ENCODE results near the gene CACNA1C.

Gene CACNA1C

GRCh38 chr12:2528001-2528400 is 475.2 kb downstream of the CACNA1C start:
- no peak for DNase-seq (ENCODE audit: low read depth)

GRCh38 chr12:2529807-2530206 is 477.0 kb downstream of the CACNA1C start:
- DNase-seq (ENCODE audit: low read depth), result no peak

- no peak for DNase-seq (ENCODE audit: low read depth)
Observed at GRCh38 chr12:2531371-2531770, 478.6 kb downstream of the CACNA1C start.

DNA sequence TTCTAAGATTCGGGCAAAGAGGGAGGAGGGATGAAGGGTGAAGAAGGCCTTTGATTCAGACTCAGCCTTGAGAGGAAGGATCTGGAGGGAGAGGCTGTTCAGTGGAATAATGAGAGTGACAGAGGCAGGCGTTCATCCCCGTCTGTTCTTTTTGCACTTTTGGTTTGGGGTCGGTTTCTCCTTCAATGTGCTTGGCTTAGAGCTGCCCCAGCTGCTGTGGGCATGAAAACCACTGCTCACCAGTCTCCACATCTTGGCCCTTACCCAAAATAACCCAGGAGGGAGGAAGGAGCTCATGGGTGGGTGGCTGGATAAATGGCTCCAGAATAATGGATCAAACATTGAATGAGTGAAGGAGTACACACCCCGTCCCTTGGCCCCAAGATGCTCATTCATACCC is 480.2 kb downstream of the CACNA1C start:
- no peak for DNase-seq (ENCODE audit: low read depth)

GRCh38 chr12:2535583-2536204 is 482.9 kb downstream of the CACNA1C start:
- DNase-seq (ENCODE audit: low read depth), result no peak

DNA sequence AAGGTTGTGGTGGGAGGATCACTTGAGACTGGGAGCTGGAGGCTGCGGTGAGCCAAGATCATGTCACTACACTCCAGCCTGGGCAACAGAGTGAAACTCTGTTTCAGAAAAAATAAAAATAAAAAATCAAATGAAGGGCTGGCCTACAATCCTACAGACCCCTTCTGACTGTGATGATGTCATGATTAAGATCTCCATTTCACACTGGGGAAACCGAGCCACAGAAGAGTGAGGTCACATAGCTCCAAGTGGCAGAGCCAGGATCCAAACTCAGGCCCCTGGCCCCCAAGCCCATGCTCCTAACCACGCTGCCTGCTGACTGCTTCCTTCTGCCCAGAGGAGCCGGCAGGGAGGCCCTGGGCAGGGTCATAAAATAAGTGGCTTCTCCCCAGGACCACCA is 483.9 kb downstream of the CACNA1C start:
- DNase-seq (ENCODE audit: low read depth), result no peak

- no peak for DNase-seq (ENCODE audit: low read depth)
Observed at GRCh38 chr12:2537868-2538541, 485.2 kb downstream of the CACNA1C start.

DNA sequence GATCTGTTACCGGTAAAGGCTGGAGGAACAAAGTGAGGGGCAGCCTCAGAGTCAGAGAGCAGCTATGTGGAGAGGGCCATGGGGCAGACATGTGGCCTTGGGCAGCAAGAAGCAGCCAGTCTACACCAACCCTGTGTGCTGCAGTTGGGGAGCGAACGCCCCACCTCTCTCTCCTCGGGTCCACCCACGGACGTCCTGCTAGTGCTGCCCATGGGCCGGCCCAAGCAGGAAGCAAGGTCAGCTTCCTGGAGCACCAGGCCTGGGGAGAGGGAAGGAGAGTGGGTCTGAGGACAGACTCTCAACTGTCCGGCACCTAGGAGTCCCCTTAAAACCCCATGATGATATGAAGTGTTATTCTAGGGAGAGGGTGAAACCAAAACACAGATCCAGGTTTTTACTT is 487.2 kb downstream of the CACNA1C start:
- no peak for DNase-seq (ENCODE audit: low read depth)

DNA sequence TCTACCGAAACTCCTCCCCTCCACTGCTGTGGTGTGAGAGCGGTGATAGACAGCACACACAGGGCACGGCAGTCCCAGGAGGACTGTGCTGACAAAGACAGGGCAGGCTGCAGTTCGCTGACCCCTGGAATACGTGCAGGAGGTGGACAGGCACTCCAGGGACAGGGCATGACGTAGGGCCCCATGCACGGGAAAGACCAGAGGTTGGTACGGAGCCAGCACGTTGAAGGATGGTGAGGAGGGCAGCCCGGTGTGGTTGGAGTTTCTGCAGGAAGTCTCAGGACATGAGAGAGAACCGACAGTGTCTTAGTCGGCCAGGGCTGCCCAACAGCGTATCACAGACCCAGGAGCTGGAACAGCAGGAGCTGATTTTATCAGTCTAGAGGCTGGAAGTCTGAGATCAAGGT is 487.8 kb downstream of the CACNA1C start:
- DNase-seq (ENCODE audit: low read depth), result no peak

DNA sequence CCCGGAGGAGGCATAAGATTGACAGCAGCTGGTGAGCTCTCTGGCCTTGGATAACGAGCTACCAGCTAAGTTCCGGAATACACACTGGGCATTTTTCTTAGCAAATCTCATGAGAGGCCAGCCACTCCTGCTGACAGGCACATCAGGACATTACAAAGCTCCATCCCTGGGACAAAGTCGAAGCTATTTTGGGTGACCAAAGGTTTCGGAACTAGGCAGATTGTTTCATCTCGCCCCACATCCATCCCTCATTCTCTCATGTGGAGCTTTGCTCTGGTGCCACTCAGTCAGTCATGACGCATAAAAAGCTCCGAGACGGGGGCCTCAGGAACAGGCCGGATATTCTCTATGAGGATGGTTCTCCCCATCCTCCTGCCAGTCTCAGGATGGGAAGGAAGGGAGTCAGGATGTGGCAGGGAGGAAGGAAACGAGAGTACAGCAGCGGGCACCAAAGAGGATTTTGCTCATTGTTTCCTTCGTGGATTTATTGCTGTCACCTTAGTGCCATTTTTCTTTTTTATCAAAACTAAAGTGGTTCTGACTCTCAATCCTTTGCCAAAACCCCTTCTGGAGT is 488.9 kb downstream of the CACNA1C start:
- no peak for DNase-seq (ENCODE audit: low read depth)

DNA sequence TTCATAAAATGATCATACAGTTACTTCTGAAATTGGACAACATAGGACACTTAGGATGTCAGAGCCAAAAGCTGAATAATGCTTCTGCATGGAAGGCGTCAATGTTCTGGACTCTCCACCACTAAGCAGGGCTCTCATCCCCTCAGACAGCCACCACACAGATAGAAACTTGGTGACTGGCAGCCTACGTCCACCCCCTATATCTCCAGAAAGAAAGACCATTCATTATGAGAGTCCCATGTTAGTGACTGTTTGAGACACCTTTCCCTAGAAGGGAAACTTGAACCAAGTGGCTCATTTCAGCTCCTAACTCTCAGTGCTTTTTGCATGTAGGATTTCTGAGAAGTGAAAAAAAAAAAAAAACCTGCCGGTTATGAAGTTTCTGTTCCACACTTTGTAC is 491.0 kb downstream of the CACNA1C start:
- DNase-seq (ENCODE audit: low read depth), result no peak

- DNase-seq (ENCODE audit: low read depth), result no peak
Observed at GRCh38 chr12:2544230-2544629, 491.4 kb downstream of the CACNA1C start.

DNA sequence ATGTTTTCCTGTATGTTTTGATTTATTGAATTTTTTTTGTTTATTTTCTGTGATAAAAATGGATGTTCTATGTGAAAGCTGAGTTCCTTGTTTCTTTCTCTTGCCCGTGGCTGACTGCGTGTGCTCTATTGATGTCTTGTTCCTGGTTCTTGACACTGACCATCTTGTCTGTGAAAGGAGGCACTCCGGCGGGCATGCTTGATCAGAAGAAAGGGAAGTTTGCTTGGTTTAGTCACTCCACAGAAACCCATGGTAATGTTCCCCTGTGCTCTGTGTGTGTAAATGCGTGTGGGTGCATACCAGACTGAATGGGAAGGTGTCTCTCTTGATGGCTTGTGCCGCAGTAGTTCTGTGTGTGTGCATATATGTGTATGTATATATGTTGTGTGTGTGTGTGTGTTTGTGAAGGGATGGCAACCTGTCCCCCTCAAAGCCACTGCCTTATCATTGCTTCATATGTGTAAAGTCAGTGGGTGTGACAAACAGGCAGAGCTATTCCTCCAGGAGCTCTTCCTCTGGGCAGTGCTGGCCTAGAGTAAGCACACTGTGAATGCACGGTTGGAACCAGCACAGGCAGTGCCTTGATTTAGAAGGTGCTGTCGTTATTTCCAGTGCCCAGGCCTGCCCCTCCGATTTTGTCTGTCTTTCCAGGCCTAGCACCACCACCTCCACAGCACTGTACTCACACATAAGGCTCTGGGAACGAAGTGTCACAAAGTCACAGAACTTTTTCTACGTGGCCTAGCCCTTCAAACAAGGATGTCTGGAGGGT is 494.7 kb downstream of the CACNA1C start:
- DNase-seq (ENCODE audit: low read depth), result no peak

GRCh38 chr12:2548081-2548480 is 495.3 kb downstream of the CACNA1C start:
- DNase-seq (ENCODE audit: low read depth), result no peak

- no peak for DNase-seq (ENCODE audit: low read depth)
Observed at GRCh38 chr12:2550561-2551411, 498.0 kb downstream of the CACNA1C start.

- no peak for DNase-seq (ENCODE audit: low read depth)
Observed at GRCh38 chr12:2551412-2551900, 498.7 kb downstream of the CACNA1C start.

DNA sequence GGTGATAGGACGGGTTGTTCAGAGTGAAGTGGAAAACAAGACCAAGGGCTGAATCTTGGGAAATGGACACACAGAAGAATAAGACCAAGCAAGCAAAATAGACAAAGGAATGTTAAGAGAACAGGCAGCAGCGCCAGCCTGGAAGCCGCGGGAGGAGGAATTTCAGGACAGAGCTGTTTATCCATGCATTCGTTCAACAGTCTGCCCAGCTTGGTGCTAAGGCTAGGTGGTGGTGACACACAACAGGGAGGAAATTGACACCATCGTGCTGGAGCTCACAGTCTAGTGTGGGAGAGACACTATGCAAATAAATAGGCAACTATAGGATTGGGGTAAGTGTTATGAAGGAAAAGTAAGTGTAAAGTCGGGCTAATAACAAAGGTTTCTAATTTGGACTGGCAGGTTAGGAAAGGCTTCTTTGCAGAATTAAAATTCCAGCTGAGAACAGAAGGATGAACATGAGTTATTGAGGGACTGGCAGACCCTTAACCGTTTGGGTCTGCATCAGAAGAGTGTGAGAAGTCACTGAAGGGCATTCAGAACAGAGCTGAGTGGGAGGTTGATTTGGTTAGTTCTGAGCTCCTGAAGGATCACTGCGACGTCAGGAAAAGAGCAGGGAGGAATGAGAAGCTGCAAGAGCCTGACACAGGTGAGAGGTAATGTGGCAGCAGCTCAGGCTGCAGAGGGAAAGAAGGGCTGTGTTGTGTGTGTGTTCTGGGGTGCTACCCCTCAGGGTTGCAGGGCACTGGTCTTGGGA is 499.4 kb downstream of the CACNA1C start:
- DNase-seq (ENCODE audit: low read depth), result no peak

GRCh38 chr12:2553388-2554126 is 500.8 kb downstream of the CACNA1C start:
- no peak for DNase-seq (ENCODE audit: low read depth)

DNA sequence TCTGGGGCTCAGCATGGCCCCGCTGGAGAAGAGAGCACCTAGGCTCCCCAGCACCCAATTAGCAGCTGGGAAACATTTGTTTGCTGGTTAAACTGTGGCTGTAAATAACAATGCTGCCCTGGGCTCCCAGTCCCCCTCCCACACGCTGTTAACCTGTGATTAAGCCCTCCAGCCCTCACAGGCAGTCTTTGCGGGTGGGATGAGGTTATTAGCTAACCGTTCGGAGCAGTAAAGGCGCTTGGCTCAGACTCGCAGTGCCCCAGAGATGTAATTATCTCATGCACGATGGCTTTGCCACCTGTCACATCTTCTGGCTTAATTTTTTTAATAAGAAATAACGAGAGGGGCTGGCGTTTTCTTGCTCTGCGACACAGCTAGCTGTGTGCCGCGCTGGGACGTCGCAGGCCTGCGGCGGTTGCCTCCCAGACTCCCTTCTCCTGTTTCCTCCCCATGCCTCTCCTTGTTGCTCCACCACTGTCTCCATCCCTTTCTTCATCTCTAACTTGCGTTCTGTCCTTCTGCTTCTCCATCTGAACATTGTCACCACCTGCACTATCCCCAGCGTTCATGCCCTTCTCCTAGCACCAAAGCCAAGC is 502.8 kb downstream of the CACNA1C start:
- DNase-seq (ENCODE audit: low read depth), result no peak

- DNase-seq (ENCODE audit: low read depth), result no peak
Observed at GRCh38 chr12:2557597-2557996, 504.8 kb downstream of the CACNA1C start.
